Thyroid gland (tissue), 4 donors: ENCODE results near the gene SLC25A33.

Experiments
- CTCF ChIP-seq, 6 experiments: fragments of 200-600 bp in 3 of 6; fragments of 450-650 bp in 3 of 6; sonication (generic) in 3 of 6; IDR thresholded peaks; one replicate each; pipeline ENCODE4 v1.5.1; 2016 to 2019; ENCODE audit warnings: antibody characterized with exemption in 6 of 6, mild to moderate bottlenecking in 2 of 6, inconsistent platforms in 1 of 6, moderate library complexity in 1 of 6
- POLR2A ChIP-seq, 2 donors: fragments of 450-650 bp; IDR thresholded peaks; one replicate each; pipeline ENCODE4 v1.6.1; 2017; ENCODE audit warnings: antibody characterized with exemption in 2 of 2, mild to moderate bottlenecking in 2 of 2, moderate library complexity in 1 of 2

GRCh38 chr1:9575486-9575885 is 36.2 kb downstream of the SLC25A33 start:
- TF ChIP-seq CTCF (IDR thresholded peaks at IDR 0.05) (no peak), POLR2A (IDR thresholded peaks at IDR 0.05) (no peak)
